Dermis microvascular lymphatic vessel endothelial cell (primary cell): Measurements from ENCODE around the gene CHST11. TPM values are rescaled to one million over a fixed set of nuclear protein-coding genes. Genes with fewer than 3 reads are reported as not detected.
A peak's percentile ranks its signal among the peaks of the same experiment; 100 is the strongest.

ENCODE experiments used
- DNase-seq, 2 donors: peaks; one replicate each; pipeline versions ENCODE4 v3.0.0 to v3.0.0-alpha.2; 2010; ENCODE audit warnings: low read depth in 2 of 2
- total RNA-seq: library from RNA; depleted of rRNA; stranded (reverse); fragments of >200 nt; gene quantifications from 2 replicates; pipeline ENCODE4 v1.2.1, GENCODE V29; 2014

CHST11 gene
- total RNA-seq, 1 donor from 2014 or later: 2.1 TPM

DNA sequence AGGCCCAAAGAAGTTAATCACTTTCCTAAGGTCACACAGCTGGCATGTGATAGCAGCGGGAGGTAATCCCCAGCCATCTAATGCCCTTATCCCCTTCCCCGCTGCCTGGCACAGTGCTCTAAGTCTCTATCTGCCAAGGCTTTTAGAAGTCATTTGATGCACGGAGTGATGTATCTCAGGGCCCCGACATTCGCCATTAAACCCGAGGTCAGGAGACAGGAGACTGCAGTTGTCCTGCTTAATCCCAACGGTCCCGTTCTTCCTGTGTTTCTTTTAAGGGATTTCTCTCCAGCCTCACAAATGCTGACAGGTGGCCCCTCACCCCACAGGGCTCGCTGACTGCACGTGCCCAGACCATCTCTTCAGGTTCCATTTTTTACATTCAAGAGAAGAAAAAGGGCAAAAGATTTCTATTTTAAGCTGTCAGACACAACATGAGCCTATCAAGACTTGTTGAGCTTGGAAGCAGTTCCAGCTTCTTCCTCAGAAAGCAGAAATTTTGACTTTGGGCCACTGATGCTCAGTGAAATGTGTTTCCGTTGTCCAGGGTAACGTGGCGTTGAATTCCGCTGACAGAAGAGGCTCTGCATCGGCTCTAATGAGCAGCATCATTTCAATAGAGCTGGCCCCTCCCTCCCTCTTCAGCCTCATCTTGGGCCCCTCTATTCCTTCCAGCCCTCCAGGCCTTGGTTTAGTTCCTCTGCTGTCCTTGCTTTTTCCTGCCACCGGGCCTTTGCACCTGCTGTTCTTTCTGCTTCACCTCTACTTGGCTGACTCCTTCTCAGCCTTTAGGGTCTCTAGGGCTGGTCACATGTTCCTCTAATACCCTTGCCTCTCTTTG, 171.5 kb downstream of the CHST11 start:
- DNase-seq: no peak

DNA sequence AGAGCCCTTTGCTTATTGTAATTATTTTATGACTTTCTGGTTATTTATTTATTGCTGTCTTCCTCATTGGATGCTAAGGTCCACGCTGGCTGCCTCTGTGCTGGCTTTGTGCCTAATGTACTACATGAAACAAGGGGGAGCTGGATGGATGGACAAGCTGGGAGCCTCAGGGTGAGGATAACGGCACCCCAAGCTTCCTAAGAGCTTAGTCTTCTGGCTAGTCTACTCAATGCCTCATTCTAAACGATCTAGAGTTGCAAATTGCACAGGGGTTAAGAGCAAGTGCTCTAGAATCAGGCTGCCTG, 172.0 kb downstream of the CHST11 start:
- no peak for DNase-seq

DNA sequence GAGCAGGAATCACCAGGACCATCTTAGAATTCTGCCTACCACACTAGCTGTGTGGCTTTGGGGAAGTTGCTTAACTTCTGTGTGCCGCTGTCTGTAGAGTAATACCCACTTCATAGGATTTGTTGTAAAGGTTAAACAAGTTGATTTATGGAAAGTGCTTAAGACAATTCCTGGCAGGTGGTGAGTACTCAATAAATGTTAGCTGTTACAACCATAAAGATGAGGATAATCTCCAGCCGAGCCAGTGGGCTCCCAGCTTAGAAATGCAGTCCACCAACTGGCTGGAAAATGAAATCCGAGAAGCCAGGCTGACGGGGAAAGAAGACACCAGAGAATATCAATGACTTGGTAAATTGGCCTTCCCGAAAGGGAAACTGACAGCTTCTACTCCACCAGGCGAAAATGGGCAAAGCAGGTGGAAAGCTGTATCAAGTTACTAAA, 173.5 kb downstream of the CHST11 start:
- DNase-seq: no peak

DNA sequence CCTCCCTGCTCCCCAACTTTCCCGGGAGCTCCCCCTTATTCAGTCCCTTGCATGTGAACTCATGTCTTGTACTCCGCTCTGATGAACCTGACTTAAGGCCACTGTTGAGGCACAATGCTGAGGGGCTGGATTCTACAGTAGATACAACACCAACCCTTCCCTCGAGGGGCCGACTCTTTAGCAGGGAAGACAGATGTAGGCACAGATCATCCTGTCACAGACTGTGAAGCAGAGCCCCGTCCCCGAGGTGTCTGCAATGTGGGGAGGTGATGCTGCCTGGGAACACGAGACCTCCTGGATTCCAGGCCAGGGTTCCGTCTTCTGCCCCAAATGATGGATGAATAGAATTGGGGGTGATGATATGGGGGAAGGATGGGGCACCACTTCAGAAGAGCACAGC, 175.1 kb downstream of the CHST11 start:
- DNase-seq: no peak

DNA sequence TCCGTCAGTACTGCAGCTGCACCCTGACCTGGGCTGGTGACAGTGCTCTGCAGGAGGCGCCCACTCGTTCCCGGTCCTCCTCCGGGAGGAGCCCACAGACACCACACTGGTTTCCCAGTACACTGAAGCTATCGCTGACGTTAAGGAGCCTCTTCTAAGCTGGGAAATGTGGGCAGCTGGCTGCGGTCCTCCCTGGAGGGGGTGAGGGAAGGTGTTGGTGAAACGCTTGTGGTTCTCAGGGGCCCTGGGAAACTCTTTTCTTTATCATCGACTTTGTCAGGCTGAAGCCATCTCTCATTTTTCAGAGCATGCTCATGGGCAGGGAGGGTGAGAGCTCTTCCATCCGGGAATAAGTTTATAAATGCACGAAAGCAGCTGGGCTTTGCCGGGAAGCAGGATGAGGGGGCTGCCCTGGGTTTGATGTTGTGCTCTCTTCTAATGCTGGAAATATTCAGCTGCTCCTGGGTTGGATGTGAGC, 176.0 kb downstream of the CHST11 start:
- no peak for DNase-seq

DNA sequence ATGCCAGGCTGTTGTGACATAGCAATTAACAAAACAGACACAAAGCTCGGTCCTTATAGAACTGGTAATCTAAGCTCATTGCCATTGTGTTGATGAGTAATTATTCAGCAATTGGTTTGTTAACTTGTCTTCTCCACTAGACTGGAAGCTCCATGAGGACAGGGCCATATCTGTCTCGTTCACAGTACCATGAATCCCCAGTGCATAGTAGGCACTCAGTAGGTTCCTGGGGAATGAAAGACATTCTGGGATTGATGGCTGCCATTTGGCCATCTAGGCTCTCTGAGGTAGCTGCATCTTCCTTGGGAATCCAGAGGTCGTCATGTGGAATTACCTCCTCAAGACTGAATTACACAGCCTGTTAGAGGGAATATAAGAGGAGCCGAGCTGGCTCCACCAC, 177.3 kb downstream of the CHST11 start:
- no peak for DNase-seq

DNA sequence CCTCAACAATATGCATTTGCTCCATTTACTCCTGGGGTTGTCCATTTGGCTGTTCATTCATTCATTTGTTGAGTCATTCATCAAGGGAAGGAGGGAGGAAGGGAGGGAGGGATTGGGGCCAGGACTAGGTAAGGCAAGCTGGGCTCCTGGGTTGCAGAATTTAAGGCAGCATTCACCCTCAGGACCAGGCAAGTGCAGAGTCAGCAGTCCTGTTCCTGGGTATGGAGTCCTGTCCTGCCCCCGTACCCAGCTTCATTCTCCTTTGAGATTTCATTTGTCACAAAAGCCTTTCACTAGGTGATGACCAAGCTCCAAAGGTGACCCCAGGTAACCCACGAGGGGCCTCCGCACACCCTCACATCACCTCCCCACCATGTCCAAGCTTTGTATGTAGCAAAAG, 178.1 kb downstream of the CHST11 start:
- no peak for DNase-seq

DNA sequence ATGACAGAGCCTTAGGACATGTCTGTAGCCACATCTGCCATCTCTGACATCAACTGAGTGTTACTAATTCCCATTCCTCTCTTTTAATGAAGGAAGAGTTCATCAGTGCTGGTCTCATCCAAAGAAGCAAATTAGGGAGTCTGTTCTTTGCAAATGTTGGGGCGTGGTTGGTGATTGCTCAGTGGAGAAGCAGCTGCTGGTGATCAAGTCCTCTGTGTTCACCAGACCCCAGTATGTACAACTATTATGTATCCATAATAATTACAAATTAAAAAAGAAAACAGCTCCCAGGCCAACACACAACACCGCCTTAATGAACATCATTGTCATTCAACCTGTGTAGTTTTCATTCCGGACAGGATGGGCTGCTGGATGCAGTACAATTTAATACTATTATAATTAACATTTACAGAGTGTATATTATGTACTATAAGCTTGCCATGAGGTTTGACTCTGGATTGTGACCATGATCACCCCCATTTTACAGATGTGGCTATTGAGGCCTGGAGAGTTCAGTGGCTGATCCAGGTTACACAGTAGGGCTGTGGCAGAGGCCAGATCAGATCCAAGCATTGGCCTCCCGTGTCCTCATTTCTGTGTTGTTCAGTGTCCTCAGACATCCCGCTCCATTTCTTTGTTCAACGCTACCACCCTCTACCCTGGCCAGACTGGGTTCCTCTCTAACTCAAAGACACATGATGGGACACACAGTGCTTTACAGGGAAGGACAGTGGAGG, 179.0 kb downstream of the CHST11 start:
- DNase-seq: no peak

DNA sequence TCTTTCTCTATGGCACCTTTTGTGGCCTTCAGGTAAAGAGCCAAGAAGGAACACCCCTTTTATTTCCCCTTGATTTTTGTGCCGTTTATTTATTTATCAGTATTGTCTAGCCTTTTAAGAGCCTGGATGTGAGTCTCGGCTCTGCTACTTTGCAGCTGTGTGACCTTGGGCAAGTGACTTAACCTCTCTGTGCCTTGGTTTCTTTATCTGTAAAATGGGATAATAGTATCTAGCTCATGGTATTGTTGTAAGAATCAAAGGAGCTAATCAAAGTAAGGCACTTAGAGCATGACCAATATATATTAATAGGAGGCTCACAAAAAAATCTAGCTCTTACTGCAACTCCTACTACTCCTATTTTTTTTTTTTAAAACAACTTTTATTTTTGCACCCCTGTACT, 179.7 kb downstream of the CHST11 start:
- DNase-seq: no peak

DNA sequence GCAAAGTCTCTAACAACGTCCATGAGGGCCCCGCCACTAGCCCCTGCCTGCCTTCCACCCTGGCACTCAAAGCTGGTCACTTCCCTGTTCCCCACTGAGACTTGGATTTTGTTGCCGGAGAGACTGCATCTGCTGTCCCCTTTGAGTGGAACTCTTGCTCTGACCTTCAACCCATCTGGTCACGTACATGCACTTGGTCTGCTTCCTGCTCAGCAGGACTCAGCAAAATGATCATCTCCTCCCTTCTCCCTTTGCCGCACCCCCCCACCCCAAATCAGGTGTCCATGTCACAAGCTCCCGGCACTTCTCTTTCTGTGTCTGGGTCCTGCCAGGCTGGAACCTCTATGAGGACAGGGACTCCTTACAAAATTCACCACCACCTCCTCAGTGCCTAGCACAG, 180.9 kb downstream of the CHST11 start:
- no peak for DNase-seq

DNA sequence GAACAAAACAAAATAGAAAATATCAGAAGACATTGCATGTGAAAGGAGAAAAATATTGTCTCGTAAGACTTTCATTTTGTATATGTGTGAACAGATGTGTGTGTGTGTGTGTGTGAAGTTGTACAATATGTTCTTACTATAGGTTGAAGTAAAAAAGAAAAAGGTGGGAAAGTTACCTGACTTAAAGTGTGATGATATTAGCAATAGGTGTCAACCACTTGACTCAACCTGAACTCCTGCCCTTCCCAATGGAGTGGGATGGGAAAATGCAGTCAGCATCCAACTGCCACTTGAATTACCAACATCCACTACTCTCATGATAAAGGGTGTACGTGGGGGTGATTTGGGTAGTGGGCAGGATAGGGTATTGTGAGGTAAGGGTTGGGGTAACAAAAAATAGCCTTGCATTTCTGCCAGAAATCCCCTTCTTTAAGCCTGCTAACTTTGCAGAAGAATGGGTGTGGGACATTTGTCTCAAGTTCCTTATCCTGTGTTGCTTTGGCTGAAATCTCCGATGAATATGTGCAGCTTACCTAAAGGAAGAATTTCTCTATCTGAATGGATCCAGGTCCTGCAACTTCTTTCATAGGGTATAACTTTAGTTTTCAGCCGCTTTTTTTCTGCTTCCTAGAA, 181.6 kb downstream of the CHST11 start:
- no peak for DNase-seq

DNA sequence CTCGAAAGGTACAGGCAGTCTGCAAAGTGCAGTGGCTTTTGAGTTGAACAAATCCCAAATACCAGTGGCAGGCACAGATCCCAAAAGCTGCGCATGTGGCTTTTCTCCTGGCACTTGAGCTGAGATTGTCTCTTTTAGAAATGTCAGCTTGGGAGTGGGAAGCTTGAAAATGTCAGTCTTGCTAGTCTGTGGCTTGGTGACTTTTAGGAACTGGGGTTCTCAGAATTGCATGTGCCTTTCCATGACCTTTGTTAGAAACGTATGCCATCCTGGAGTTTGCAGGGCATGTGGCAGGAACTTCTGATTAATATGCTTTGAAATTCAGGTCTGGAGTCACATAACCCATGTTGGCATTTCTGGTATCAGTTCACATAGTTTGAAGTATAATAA, 182.1 kb downstream of the CHST11 start:
- no peak for DNase-seq

DNA sequence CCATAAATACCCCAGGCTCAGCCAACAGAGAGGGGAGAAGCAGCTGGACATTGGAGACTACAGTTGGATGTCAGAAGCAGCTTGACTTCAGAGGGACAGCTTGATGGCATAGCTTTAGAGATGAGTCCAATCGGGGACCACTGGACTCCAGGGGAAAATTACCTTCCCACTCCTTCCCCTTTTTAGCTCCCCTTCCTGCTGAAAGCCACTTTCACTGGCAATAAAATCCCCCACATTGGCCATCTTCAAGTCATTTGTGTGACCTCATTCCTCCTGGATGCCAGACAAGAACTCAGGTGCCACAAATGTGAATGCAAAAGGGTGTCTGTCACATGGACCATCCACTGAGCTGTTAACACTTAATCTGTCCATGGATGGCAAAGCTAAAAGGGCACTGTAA, 184.2 kb downstream of the CHST11 start:
- no peak for DNase-seq

DNA sequence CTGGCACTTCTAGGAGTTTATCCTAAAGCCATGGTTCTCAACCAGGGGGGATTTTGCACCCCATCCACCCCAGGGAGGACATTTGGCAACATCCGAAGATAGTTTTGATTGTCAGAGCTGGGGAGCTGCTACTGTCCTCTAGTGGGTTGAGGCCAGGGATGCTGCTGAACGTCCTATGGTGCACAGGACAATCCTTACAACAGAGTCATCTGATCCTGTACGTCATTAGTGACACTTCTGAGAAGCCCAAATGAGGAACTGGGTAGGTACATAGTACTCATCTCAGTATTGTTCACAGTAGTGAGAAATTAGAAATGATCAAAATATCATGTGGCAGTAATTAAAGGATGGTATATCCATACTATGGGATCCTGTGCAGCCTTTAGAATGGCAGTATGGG, 185.1 kb downstream of the CHST11 start:
- no peak for DNase-seq

DNA sequence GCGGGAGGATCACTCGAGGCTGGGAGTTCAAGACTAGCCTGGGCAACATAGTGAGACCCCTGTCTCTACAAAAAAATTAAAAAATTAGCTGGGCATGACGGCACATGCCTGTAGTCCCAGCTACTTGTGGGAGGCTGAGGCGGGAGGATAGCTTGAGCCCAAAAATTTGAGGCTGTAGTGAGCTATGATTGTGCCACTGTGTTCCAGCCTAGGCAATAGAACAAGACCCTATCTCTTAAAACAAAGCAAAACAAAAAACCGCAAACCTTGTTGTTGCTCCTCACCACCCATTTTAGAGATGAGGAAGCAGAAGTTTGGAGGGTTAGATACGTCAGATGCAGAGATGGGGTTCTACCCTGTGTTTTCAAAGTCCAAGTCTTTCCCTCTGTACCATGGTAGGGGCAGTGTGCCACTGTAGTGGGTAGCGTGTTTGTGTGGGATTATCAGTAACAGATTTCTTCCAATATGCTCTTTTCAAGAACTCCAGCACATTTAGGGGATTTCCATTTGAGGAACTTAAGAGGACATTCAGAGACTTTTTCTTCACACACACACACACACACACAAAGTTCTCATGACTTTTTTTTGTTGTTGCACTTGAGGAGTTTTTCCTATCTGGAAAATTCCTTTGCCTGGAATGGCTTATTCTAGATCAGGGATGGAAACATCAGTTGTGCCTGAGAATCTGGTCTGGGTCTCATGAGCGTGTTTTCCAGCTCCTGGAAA, 186.5 kb downstream of the CHST11 start:
- DNase-seq: no peak

DNA sequence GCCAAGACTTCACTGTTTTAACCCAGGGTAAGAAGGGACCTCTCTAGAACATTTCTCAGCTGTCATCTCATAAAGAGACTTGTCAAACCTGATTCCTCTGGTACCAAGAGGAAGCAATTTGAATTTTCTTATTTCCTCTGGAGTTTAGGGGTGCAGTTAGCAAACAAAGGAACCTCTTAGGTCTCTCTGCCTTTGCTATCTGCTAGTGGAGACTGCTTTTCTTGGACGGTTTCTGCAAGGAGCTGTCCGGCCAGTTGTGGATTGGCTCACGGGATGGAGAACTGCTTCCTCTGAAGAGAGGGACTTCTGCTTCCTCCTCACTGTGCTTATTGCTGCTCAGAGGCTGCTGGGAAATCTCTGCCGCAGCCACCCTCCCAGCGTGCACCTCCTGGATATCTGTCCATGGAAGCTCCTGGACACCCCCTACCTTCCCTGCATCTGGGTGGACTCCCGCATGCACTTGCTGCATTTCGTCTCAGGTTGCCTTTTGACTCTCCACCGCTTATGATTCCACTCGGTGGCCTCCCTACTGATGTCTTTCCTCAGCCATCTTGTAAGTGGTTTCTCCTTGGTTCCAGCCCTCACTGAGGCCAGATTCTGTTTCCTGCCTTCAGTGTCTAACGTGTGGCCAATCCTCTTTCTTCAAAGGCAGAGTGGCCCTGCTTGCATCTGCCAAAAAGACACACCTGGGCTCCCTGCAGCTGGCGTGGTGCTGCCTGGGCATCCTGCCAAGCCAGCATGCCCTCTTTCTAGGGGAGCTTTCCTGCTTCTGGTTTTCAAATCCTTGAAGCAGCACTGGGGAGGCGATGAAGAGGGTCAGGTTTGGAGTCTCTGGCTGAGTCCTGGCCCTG, 187.3 kb downstream of the CHST11 start:
- peak in 1 of 2 donors; percentile 19 for DNase-seq

DNA sequence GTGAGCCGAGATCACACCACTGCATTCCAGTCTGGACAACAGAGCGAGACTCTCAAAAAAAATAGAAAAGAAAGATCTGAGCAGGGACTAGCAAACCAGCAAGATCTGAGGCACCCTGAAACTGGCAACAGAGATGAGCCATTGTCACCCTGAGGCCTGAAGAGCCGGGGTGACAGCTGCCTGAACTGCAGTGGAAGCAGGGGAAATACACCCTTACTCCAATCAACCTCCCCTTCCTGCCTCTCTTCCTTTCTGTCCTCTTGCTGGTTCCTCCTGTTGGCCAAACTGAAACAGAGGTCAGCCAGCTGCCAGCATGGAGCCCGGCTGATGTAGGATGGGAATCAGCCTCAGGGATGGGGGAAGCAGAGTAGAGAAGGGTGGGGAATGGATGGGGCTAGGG, 192.0 kb downstream of the CHST11 start:
- DNase-seq: peak in 1 of 2 donors; percentile 26

DNA sequence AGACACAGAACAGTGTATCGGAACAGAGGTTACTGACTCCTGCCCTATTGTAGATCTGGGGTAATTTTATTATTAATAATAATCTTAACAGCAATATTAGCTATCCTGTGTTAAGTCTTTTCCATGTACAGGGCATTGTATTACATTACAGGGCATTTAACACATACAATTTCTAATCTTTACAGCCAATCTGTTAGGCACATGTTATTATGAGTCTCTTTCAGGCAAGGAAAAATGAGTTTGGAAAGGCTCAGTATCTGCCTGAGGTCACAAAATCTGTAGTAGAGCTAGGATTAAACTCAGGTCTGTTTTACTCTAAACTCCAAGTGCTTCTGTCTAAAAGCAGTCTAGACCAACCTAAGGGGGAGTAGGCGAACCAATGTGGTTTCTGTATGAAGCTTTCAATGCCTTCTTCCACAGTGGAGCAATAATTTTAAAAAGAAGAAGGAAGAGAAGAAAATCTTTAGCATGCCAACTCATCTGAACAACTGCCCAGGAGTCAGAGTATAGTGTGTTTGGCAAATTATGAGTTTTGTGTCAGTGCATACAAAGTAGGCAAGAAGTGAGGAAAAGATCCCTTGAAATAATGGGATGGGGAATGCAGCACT, 192.6 kb downstream of the CHST11 start:
- DNase-seq: no peak

DNA sequence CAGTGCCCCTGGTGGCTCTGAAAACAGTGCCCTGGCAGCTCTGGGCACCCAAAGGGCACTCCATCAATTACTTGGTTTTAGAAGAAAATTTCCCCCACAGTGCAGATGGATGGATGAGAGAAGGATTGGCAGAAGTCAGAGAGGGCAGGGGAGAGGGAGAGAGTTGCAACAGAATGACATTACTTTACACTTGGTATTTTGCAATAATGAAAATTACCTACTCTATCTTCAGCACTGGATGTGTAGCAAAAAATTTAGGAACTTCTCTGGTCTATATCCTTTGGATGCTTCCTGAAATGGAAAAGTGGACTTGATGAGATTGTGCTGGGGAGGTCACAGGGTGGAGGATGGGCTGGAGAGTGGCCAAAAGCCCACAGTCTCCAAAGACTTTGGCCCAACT, 193.2 kb downstream of the CHST11 start:
- no peak for DNase-seq

DNA sequence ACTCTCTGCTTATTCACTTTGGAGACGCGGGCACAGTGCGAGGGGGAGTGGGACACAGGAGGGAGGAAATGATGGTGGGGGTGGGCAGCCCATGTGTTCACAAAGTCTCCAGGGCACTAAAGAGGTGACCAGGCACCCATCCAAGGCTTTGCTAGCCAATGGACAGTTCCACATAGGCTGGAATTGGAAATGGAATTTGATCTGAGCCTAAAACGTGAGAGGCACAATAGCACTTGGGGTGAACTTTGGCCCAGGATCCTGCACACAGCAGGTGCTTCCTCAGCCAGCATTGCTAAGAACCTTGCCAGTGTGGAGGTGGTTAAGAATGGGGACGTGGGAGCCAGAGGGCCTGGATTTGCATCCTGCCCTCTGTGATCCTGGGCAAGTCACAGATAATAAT, 193.8 kb downstream of the CHST11 start:
- peak; percentile 69 to 80 for DNase-seq

DNA sequence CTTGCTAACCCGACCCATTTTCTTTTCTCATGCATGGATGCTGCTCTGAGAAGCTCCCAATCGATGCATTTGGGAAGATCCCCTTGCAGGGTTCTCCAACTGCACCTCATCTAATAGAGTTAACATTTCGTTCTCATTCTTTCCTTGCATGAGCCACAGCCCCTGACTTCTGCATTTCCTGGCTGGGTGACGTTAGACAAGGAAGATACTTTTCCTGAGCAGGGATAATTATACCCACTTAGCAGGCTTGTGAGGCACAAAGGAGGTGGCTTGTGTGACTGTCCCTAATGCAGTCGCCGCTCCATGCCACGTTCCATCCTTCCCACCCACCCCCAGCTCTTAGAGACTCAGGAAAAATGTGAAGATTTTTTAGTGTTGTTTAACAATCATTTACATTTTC, 195.1 kb downstream of the CHST11 start:
- no peak for DNase-seq
